ENCODE results near the gene CCL19. TPM values are rescaled to one million over a fixed set of nuclear protein-coding genes. Genes with fewer than 3 reads are reported as not detected.

The CCL19 gene
- total RNA-seq, 2 donors from 2014 or later = not detected

DNA sequence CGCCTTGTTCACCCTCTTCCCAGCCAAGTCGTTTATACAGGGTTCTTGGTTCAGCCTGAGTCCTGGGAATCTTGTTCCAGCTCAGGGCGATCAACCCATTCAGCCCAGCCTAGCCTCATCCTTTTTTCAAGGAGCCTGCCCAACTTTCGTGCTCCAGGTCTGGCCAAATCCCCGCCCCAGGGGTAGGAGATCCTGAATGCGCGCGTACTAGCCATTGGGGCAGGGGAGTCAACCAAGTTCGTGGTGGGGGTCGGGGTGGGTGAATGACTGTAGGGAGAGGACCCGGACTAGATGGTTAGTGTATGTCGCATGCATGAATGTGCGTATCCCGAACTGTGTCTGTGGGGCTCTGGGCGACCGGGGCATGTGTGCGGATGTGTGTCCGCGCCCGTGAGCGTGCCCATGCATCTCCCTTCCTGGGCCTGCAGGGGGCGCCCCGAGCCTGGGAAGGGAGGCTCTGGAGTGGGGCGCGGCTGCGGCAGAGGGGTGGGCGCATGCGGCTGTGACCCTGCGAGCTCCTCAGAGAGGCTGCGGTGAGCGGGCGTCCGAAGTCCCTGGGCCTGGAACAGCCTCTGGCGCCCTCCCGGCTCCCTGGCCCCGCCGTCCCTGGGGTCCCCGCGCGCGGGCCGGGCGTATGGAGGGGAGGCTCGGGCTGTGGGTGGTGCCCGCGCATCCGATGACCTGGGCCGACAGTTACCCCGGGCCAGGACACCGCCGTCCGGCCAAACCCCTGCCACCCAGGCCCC lies 10.1 kb upstream of the CCL19 start:
- Histone ChIP-seq H3K9ac (ENCODE audit: extremely low read depth, low read length, poor library complexity, severe bottlenecking) (no peak overlapping the region), H3K27me3 (ENCODE audit: control insufficient read depth, insufficient read depth, low read length, poor library complexity, severe bottlenecking) (peaks cover 33% of the 10 kb centered on the region), H3K27ac (ENCODE audit: low read depth, low read length) (no peak overlapping the region), H3K36me3 (ENCODE audit: control insufficient read depth, insufficient read depth, low read length) (no peaks in the 10 kb centered on the region), H3K4me3 (ENCODE audit: low read length) (peak overlapping the region; percentile 59), H3K4me1 (ENCODE audit: control insufficient read depth, insufficient read depth, low read length) (no peaks in the 10 kb centered on the region), H3K9me3 (ENCODE audit: control insufficient read depth, low read length) (no peaks in the 10 kb centered on the region)
- TF ChIP-seq, protein P1, sequence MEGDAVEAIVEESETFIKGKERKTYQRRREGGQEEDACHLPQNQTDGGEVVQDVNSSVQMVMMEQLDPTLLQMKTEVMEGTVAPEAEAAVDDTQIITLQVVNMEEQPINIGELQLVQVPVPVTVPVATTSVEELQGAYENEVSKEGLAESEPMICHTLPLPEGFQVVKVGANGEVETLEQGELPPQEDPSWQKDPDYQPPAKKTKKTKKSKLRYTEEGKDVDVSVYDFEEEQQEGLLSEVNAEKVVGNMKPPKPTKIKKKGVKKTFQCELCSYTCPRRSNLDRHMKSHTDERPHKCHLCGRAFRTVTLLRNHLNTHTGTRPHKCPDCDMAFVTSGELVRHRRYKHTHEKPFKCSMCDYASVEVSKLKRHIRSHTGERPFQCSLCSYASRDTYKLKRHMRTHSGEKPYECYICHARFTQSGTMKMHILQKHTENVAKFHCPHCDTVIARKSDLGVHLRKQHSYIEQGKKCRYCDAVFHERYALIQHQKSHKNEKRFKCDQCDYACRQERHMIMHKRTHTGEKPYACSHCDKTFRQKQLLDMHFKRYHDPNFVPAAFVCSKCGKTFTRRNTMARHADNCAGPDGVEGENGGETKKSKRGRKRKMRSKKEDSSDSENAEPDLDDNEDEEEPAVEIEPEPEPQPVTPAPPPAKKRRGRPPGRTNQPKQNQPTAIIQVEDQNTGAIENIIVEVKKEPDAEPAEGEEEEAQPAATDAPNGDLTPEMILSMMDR (conservative IDR thresholded peaks at IDR 0.05) = peak; percentile 98
- Mint-ChIP-seq H3K4me1 (peaks cover 10% of the 10 kb centered on the region), H3K27ac (no peak overlapping the region), H3K4me3 (peak overlapping the region; percentile 50), H3K9me3 (no peaks in the 10 kb centered on the region), H3K27me3 (ENCODE audit: insufficient read depth) (peaks cover 57% of the 10 kb centered on the region), H3K36me3 (ENCODE audit: low read depth) (no peaks in the 10 kb centered on the region)
- peak; percentile 94 for DNase-seq
- 12 to 23% methylated on average over 15 to 52 of the region's 52 CpGs for WGBS, 2 experiments (ENCODE audit: insufficient coverage in 1 of 2, insufficient read length in 1 of 2)

DNA sequence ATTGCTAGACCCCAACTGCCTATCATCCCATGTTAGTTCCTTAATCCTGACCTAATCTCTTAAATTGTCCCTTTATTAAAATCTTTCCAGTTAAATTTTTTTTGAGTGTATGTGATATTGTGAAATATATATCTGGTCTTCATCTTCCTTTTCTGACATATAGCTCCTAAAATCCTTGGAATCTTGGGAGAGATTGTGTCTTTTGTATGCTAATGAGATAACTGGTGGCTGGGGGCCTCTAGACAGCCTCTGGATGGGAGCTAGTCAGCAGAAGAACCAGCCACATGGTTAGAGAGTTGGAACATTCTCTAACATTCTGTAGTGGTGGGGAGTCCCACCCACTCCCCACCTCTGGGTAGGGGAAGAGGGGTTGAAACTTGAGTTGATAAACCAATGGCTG lies 3.7 kb upstream of the CCL19 start:
- H3K27me3 Mint-ChIP-seq (ENCODE audit: insufficient read depth) = peaks cover 29% of the 10 kb centered on the region
- no peak overlapping the region for H3K4me3 Mint-ChIP-seq
- H3K36me3 Mint-ChIP-seq (ENCODE audit: low read depth) = no peaks in the 10 kb centered on the region
- no peak overlapping the region for H3K27ac ChIP-seq (ENCODE audit: low read depth, low read length)
- H3K9ac ChIP-seq (ENCODE audit: extremely low read depth, low read length, poor library complexity, severe bottlenecking) = no peak overlapping the region
- H3K36me3 ChIP-seq (ENCODE audit: control insufficient read depth, insufficient read depth, low read length) = no peaks in the 10 kb centered on the region
- no peak overlapping the region for H3K4me3 ChIP-seq (ENCODE audit: low read length)
- H3K9me3 Mint-ChIP-seq = no peaks in the 10 kb centered on the region
- H3K27ac Mint-ChIP-seq = no peak overlapping the region
- TF ChIP-seq, protein P1 (conservative IDR thresholded peaks at IDR 0.05) = no peak
- peaks cover 5% of the 10 kb centered on the region for H3K9me3 ChIP-seq (ENCODE audit: control insufficient read depth, low read length)
- no peaks in the 10 kb centered on the region for H3K4me1 ChIP-seq (ENCODE audit: control insufficient read depth, insufficient read depth, low read length)
- peaks cover 4% of the 10 kb centered on the region for H3K4me1 Mint-ChIP-seq
- no peak for DNase-seq
- H3K27me3 ChIP-seq (ENCODE audit: control insufficient read depth, insufficient read depth, low read length, poor library complexity, severe bottlenecking) = peaks cover 19% of the 10 kb centered on the region

- Mint-ChIP-seq H3K4me1 (peaks cover 4% of the 10 kb centered on the region), H3K4me3 (no peak overlapping the region), H3K9me3 (no peaks in the 10 kb centered on the region), H3K27me3 (ENCODE audit: insufficient read depth) (peaks cover 17% of the 10 kb centered on the region), H3K36me3 (ENCODE audit: low read depth) (no peaks in the 10 kb centered on the region), H3K27ac (no peak overlapping the region)
- DNase-seq = no peak
- Histone ChIP-seq H3K27ac (ENCODE audit: low read depth, low read length) (no peak overlapping the region), H3K9ac (ENCODE audit: extremely low read depth, low read length, poor library complexity, severe bottlenecking) (no peak overlapping the region), H3K4me1 (ENCODE audit: control insufficient read depth, insufficient read depth, low read length) (no peaks in the 10 kb centered on the region), H3K9me3 (ENCODE audit: control insufficient read depth, low read length) (peaks cover 5% of the 10 kb centered on the region), H3K27me3 (ENCODE audit: control insufficient read depth, insufficient read depth, low read length, poor library complexity, severe bottlenecking) (peaks cover 6% of the 10 kb centered on the region), H3K4me3 (ENCODE audit: low read length) (no peak overlapping the region), H3K36me3 (ENCODE audit: control insufficient read depth, insufficient read depth, low read length) (no peaks in the 10 kb centered on the region)
- WGBS, 2 experiments (ENCODE audit: insufficient coverage in 1 of 2, insufficient read length in 1 of 2) = 80% methylated on average over 2 of the region's 2 CpGs; no CpG with 5 or more reads in 1 of the 2 experiments
- TF ChIP-seq, protein P1 (conservative IDR thresholded peaks at IDR 0.05) = no peak
Measured at GRCh38 chr9:34693560-34693959, 2.5 kb upstream of the CCL19 start.
